Stimulated activated memory B cell treated with anti-CD40 and anti-IgM and Interleukin-4, amounts not matched to agents 10 μg/mL and 1 μg/mL and 100 μg/mL, for 72 hours (primary cell): ENCODE data around the gene ACSS1.
A peak's percentile ranks its signal among the peaks of the same experiment; 100 is the strongest.

ENCODE experiments used
- ATAC-seq: fragments of 150-1000 bp; cut with Tn5 transposase; 2 replicates; pipeline ENCODE4 v1.10.0; 2021
- H3K27ac Mint-ChIP-seq: one replicate; pipeline ENCODE4 v1.8.0; 2022; ENCODE audit warnings: mild to moderate bottlenecking, mixed read lengths
- H3K27me3 Mint-ChIP-seq: one replicate; pipeline ENCODE4 v1.8.0; 2022; ENCODE audit warnings: mixed read lengths
- H3K36me3 Mint-ChIP-seq: one replicate; pipeline ENCODE4 v1.8.0; 2022; ENCODE audit warnings: mixed read lengths
- H3K4me1 Mint-ChIP-seq: one replicate; pipeline ENCODE4 v1.8.0; 2022; ENCODE audit warnings: mixed read lengths
- H3K4me3 Mint-ChIP-seq: one replicate; pipeline ENCODE4 v1.8.0; 2022; ENCODE audit warnings: mild to moderate bottlenecking, moderate library complexity, mixed read lengths
- H3K9me3 Mint-ChIP-seq: one replicate; pipeline ENCODE4 v1.8.0; 2022; ENCODE audit warnings: mixed read lengths

ACSS1 gene

GRCh38 chr20:25067102-25067987, 9.4 kb upstream of the ACSS1 start:
- Mint-ChIP-seq H3K27me3 (peaks cover 31% of the 10 kb centered on the region), H3K4me1 (peaks cover 19% of the 10 kb centered on the region)

DNA sequence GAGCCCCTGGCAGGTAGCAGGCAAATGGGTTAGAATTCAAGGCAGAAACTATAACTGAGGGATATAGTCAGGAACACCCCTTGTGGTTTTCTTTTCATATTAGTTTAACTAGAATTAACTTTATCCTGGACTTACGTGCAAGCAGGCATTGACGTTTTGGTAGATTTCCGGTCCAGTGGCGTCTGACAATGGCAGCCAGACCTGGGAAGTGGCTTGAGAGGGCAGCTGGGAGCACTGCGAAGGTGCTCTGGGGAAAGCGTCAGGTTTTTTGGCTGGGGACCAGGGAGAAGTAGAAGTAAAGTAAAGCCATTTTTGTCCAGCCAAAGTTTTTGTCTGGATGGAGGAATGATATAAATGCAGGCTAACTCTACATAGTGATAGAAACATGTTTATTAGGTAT, 8.4 kb upstream of the ACSS1 start:
- peaks cover 22% of the 10 kb centered on the region for H3K27me3 Mint-ChIP-seq
- no peaks in the 10 kb centered on the region for H3K9me3 Mint-ChIP-seq
- H3K4me1 Mint-ChIP-seq: peaks cover 21% of the 10 kb centered on the region
- no peak for ATAC-seq
- H3K27ac Mint-ChIP-seq: no peak overlapping the region
- H3K36me3 Mint-ChIP-seq: no peaks in the 10 kb centered on the region
- no peak overlapping the region for H3K4me3 Mint-ChIP-seq

More at GRCh38 chr20:25067102-25067987, 9.4 kb upstream of the ACSS1 start:
- Mint-ChIP-seq H3K9me3 (no peaks in the 10 kb centered on the region), H3K4me3 (no peak overlapping the region), H3K27ac (no peak overlapping the region), H3K36me3 (no peaks in the 10 kb centered on the region)
- no peak for ATAC-seq

GRCh38 chr20:25065625-25066338, 7.8 kb upstream of the ACSS1 start:
- Mint-ChIP-seq H3K27me3 (peaks cover 16% of the 10 kb centered on the region), H3K36me3 (no peaks in the 10 kb centered on the region), H3K4me3 (no peak overlapping the region), H3K4me1 (peaks cover 21% of the 10 kb centered on the region), H3K27ac (no peak overlapping the region), H3K9me3 (no peaks in the 10 kb centered on the region)
- peak; percentile 82 for ATAC-seq

DNA sequence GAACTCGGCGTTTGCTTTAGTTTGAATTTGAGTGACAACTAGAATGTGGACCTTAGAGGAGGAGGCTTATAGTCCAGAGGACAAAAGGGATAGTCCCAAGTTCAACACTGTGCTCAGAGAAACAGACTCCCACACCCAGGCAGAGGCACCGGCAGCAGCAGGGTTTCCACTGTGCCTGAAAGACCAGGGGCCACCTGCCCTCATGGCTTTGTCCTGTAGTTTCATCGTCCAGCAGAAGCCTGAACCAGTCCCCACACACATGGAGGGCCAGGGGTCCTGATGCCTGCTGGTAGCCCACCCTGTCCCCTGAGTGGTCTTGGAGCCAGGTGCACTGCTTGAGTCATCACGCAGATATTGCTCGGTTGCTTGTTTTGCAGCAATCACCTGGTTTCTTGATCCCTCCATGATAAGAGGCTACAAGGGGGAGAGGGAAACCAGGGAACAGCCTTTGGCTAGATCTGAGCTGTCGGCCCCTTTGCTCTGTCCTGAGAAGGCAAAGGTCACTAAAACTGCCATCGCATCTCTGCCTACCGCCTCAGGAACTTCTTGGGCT, 7.2 kb upstream of the ACSS1 start:
- Mint-ChIP-seq H3K4me1 (peaks cover 21% of the 10 kb centered on the region), H3K27ac (no peak overlapping the region), H3K27me3 (peaks cover 9% of the 10 kb centered on the region), H3K36me3 (no peaks in the 10 kb centered on the region), H3K4me3 (no peak overlapping the region), H3K9me3 (no peaks in the 10 kb centered on the region)
- no peak for ATAC-seq

- peaks cover 4% of the 10 kb centered on the region for H3K27me3 Mint-ChIP-seq
- no peak overlapping the region for H3K27ac Mint-ChIP-seq
- H3K4me3 Mint-ChIP-seq: no peak overlapping the region
- H3K9me3 Mint-ChIP-seq: no peaks in the 10 kb centered on the region
- peaks cover 21% of the 10 kb centered on the region for H3K4me1 Mint-ChIP-seq
- no peak for ATAC-seq
- no peaks in the 10 kb centered on the region for H3K36me3 Mint-ChIP-seq
Measured at GRCh38 chr20:25064561-25065071, 6.7 kb upstream of the ACSS1 start.

GRCh38 chr20:25063981-25064380, 6.0 kb upstream of the ACSS1 start:
- H3K9me3 Mint-ChIP-seq: no peaks in the 10 kb centered on the region
- H3K27me3 Mint-ChIP-seq: no peaks in the 10 kb centered on the region
- no peak overlapping the region for H3K4me3 Mint-ChIP-seq
- no peaks in the 10 kb centered on the region for H3K36me3 Mint-ChIP-seq
- peaks cover 24% of the 10 kb centered on the region for H3K4me1 Mint-ChIP-seq
- no peak for ATAC-seq
- no peak overlapping the region for H3K27ac Mint-ChIP-seq

DNA sequence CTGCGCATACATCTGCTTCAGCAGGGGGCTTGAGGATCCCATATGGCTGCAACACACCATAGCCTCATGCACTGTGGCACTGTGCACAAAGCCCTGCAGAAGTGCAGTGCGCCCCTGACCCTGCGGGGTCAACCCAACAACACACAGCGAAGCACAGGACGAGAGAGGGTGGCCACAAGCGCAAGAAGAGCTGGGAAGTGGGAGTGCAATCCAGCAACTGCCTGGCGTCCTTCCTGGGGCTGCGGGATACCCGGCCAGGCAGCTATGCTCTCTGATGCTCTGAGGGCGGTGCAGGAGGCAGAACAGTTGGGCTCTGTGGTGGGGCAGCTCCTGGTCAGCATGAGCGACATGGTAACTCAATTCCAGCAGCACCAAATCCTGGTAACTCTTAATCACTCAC, 5.6 kb upstream of the ACSS1 start:
- peaks cover 27% of the 10 kb centered on the region for H3K4me1 Mint-ChIP-seq
- no peaks in the 10 kb centered on the region for H3K9me3 Mint-ChIP-seq
- no peak for ATAC-seq
- H3K27ac Mint-ChIP-seq: no peak overlapping the region
- H3K4me3 Mint-ChIP-seq: no peak overlapping the region
- H3K27me3 Mint-ChIP-seq: no peaks in the 10 kb centered on the region
- no peaks in the 10 kb centered on the region for H3K36me3 Mint-ChIP-seq

GRCh38 chr20:25062841-25063240, 4.9 kb upstream of the ACSS1 start:
- ATAC-seq: no peak
- H3K36me3 Mint-ChIP-seq: no peaks in the 10 kb centered on the region
- peaks cover 27% of the 10 kb centered on the region for H3K4me1 Mint-ChIP-seq
- H3K9me3 Mint-ChIP-seq: no peaks in the 10 kb centered on the region
- no peaks in the 10 kb centered on the region for H3K27me3 Mint-ChIP-seq
- peak overlapping the region; percentile 30 for H3K27ac Mint-ChIP-seq
- H3K4me3 Mint-ChIP-seq: no peak overlapping the region

GRCh38 chr20:25061821-25062530, 4.0 kb upstream of the ACSS1 start:
- H3K27ac Mint-ChIP-seq: peak overlapping the region; percentile 30
- peaks cover 28% of the 10 kb centered on the region for H3K4me1 Mint-ChIP-seq
- no peak for ATAC-seq
- no peaks in the 10 kb centered on the region for H3K9me3 Mint-ChIP-seq
- no peak overlapping the region for H3K4me3 Mint-ChIP-seq
- no peaks in the 10 kb centered on the region for H3K27me3 Mint-ChIP-seq
- no peaks in the 10 kb centered on the region for H3K36me3 Mint-ChIP-seq

DNA sequence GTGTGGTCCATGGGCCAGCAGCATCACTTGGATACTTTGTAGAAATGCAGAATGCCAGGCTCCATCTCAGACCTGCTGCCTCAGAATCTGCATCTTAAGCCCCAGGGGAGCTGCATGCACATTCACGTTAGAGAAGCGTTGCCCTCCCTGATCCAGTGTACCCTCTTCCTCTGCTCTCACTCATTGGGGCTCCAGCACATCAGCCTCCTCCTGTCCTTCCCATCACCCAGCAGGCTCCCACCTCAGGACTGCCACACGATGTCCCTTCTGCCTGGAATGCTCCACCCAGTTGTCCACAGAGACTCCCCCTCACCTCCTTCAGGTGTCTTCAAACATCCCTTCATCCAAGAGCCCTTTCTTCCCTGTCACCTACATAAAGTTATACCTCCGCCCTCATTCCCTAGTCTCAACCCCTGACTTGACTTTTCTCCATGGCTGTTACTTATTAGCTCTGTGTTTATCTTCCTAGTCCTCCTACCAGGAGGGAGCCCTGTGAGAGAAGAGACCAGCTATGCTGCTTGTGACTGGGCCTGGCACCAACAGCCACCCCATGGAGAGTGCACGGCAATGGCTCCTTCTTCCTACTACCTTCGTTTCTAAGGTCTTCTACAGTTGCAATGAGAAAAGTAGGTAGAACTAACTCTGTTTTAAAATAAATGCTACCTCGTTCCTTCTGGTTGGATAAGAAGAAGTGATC, 3.3 kb upstream of the ACSS1 start:
- peaks cover 35% of the 10 kb centered on the region for H3K4me1 Mint-ChIP-seq
- H3K27me3 Mint-ChIP-seq: no peaks in the 10 kb centered on the region
- H3K9me3 Mint-ChIP-seq: no peaks in the 10 kb centered on the region
- no peaks in the 10 kb centered on the region for H3K36me3 Mint-ChIP-seq
- no peak for ATAC-seq
- H3K4me3 Mint-ChIP-seq: no peak overlapping the region
- peak overlapping the region; percentile 20 for H3K27ac Mint-ChIP-seq

GRCh38 chr20:25059866-25060465, 2.0 kb upstream of the ACSS1 start:
- Mint-ChIP-seq H3K27ac (peak overlapping the region; percentile 87), H3K4me3 (no peak overlapping the region), H3K36me3 (no peaks in the 10 kb centered on the region), H3K4me1 (peaks cover 39% of the 10 kb centered on the region), H3K9me3 (no peaks in the 10 kb centered on the region), H3K27me3 (no peaks in the 10 kb centered on the region)
- no peak for ATAC-seq

DNA sequence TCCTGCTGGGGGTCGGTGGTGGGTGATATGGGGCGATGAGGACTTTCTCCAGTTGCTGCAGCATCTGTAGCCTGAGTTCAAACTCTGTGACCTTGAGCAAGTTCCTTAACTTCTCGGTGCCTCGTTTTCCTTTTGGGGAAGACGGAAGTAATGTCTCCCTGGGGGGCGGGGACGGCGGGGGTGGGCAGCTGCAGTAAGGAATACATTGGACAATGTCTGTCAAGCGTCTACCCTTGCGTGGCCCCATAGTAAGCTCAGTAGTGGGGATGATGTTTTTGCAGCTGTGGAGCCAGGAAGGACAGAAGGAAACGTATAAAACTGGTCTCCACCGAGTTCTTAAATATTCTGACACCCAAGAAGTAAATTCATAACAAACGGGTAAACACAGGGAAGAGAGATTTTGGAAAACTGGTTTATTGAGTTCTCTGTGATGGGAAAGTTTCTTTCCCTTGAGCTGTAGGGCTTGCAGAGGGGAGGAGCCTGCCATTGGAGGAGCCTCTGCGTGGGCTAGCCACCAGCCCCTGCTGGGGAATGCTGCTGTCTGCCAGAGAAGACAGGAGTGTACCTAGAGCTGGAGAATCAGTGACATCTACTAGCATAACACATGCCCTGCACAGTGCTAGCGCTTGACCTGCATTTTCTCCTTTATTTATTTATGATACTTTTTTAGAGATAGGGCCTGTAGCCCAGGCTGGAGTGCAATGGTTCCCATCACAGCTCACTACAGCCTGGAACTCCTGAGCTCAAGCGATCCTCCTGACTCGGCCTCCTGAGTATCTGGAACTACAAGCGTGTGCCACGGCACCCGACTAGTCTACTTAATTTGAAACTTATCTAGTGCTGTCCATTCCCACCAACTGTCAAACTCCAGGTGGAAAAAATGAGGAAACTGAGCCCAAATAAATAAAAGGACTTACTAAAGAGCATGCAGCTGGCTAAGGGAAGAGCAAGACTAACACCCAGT, 1.2 kb upstream of the ACSS1 start:
- H3K36me3 Mint-ChIP-seq: no peaks in the 10 kb centered on the region
- ATAC-seq: no peak
- H3K27ac Mint-ChIP-seq: peak overlapping the region; percentile 87
- peaks cover 47% of the 10 kb centered on the region for H3K4me1 Mint-ChIP-seq
- H3K4me3 Mint-ChIP-seq: peak overlapping the region; percentile 83
- H3K9me3 Mint-ChIP-seq: no peaks in the 10 kb centered on the region
- no peaks in the 10 kb centered on the region for H3K27me3 Mint-ChIP-seq

- peak overlapping the region; percentile 87 for H3K27ac Mint-ChIP-seq
- no peaks in the 10 kb centered on the region for H3K9me3 Mint-ChIP-seq
- H3K4me3 Mint-ChIP-seq: peak overlapping the region; percentile 83
- peaks cover 55% of the 10 kb centered on the region for H3K4me1 Mint-ChIP-seq
- ATAC-seq: peak; percentile 67
- H3K27me3 Mint-ChIP-seq: no peaks in the 10 kb centered on the region
- H3K36me3 Mint-ChIP-seq: no peaks in the 10 kb centered on the region
Measured at GRCh38 chr20:25057234-25058050, 497 bp downstream of the ACSS1 start.
